HG02763 (cell line): ENCODE results near the gene FAM153A.
"Not testable (repeated sequence)": the region's sequence is repeated elsewhere in the genome, so short reads cannot be mapped to it uniquely, and the experiment has no call there.

Source experiments
- ATAC-seq: cut with Tn5 transposase; IDR thresholded peaks from one replicate; pipeline ENCODE4 v1.9.1; 2021; ENCODE audit warnings: mild to moderate bottlenecking, moderate library complexity; ENCODE audit not compliant: unreplicated experiment

The FAM153A gene

DNA sequence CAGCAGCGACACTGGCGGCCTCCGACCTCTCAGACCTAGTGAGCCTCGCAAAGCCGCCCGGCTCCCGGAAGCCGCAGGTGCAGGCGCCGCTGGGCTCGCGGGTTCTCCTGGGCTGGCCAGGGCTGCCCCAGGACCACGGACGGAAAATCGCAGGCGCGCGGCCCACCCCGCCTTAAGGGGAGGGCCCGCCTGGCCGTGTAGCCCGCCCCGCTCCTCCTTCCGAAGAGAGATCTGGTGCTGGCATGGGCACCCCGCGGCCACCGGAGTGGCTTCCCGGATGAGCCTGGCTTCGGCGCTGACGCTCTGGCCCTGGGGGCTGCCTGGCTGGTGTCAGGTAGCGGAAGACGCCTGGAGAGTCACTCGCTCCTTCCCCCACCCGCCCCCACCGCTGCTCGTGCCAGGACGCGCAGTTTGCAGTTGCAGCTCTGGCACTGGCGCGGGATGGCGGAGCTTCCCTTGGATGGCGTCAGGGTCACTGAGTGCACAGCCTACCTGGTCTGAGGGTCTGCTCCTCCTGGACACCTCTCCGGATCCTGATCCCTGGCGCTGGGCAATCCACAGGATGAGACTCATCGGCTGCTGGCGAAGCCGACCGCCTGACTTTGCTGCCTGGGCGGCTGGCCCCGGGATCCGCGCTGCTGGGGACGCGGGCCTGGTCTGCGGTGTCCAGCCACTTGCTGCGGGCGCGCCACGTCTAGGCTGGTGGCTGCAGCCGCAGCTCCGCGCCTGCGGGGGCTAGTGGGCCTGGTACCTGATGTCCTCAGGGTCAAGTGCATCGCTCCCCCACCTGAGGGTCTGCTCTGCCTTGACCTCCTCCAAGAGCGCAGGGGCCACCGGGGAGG is at the start of gene FAM153A:
FAM153A (minus strand) TSS at position 108 of the 842 bp plus-strand sequence.
- ATAC-seq = not testable (repeated sequence)

DNA sequence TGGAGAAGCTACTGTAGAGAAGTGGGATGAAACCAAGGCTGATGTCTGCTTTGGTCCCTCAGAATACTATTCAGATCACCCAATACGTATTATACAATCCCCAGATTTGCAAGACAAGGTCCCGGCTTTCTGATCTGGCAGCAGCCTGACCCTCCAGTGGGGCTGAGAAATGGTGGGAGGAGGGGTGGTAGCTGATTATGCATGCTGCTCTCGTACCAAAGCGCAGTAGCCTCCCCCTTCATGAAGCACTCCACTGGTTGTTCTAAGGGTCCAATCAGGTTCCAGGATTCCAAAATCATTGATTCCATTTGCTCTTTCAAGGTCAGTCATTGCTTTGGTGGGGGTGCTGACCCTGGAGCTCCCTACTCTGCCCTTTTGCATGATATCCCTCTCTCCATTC is 49.6 kb upstream of the FAM153A start:
- ATAC-seq = not testable (repeated sequence)

DNA sequence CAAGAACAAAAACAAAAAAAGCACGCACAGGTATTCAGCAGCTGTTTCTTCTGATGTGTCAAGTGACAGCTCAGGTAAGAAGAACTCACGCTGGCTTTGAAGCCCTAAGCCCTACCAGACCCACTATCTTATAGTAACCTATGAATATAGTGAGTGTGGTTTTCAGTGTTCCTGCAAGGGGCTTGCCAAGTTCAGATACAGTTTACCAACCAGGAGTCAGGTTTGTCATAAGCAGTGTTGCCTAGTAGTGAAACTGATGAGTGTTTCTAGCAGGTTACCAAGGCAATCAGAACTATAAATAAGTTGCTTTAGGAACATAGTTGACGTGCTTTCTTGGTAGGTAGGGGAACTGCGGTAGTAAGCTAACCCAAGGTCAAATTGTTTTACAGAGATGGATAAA is 43.4 kb upstream of the FAM153A start:
- not testable (repeated sequence) for ATAC-seq

DNA sequence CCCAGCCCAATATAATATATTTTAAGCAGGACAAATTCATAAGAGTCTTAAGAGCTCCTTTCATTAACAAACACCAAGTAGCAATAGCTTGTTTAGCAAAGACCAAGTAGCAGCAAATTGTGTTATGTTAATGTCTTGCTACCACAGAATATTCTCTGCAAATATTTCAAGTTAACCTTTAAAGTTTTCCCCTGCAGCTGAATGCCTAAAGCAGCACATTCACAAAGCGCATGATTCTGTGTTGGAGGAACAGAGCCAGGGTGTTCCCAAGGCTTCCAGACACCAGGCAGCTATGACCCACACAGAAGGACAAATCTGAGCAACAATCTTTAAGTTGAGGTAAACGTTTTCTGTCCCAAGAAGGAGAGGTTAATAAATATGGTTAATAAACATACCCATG is 42.1 kb upstream of the FAM153A start:
- ATAC-seq = not testable (repeated sequence)

DNA sequence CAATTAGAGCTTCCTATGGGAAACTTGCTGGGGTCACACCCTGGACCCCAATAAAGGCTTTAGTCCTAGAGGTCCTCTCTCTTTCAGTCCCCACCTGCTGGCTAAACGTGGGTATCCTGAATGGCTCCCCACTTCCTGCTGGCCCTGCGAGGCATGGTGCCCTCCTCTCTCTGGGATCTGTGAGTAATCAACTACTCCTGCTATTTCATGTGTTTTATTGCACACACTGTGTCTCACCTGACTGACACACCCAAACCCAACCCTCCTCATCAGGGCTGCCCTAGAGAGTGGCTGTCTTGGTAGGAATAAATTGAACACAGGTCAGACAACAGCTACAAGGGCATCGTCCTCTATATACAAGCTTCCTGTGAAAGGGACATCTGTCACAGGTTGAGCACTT is 39.8 kb upstream of the FAM153A start:
- ATAC-seq = not testable (repeated sequence)

DNA sequence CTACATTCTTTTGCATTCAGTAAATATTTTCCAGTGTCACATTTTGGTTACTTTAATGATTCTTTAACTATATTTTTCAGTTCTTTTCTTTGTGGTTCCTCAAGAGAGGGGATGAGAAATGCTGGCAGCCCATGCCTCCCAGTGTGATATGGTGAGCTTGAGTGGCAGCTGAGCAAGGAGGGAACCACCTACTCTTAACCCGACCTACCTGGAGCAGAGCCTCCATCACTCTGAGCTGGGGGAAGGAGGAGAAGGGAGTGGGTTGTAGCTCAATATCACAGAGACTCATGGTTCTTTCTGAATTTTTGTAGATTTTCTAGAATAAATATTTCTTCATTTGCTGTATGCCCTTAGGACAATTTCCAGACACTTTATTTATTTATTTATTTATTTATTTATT is 37.0 kb upstream of the FAM153A start:
- ATAC-seq = not testable (repeated sequence)

DNA sequence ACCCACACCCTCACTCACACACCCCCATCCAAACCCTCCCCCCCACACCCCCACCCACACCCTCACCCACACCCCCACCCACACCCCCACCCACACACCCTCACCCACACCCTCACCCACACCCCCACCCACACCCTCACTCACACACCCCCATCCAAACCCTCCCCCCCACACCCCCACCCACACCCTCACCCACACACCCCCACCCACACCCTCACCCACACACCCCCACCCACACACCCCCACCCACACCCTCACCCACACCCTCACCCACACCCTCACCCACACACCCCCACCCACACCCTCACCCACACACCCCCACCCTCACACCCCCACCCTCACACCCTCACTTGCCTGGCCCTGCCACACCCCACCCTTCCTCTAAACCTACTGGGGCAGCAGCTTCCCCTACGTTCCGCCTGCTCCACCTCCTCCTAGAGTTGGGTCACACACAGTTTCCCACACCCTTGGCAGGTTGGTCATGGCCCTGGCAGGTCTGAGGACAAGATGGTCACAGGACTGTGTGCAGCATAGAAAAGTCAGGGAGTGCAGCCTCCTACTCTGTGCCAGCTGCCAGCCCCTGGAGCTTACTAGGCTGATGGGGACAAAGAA is 30.2 kb upstream of the FAM153A start:
- ATAC-seq = not testable (repeated sequence)

DNA sequence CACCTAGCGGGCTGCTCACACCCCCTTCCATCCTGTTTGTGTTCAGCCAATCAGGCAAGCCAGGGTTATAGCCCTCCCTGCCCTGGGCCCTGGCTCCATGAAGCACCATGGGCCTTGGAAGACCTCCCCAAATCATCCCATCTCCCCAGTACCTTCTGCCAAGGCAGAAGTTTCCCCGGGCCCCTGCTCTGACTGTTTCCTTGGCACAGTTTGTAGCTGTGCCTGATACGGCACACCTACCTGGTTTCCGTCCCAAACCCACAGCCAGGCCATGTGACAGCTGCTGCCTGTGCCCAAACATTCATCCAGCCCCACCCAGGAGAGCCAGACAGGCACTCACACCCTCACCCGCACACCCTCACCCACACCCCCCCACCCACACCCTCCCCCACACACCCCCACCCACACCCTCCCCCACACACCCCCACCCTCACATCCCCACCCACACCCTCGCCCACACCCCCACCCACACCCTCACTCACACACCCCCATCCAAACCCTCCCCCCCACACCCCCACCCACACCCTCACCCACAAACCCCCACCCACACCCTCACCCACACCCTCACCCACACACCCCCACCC is 29.6 kb upstream of the FAM153A start:
- ATAC-seq = not testable (repeated sequence)

DNA sequence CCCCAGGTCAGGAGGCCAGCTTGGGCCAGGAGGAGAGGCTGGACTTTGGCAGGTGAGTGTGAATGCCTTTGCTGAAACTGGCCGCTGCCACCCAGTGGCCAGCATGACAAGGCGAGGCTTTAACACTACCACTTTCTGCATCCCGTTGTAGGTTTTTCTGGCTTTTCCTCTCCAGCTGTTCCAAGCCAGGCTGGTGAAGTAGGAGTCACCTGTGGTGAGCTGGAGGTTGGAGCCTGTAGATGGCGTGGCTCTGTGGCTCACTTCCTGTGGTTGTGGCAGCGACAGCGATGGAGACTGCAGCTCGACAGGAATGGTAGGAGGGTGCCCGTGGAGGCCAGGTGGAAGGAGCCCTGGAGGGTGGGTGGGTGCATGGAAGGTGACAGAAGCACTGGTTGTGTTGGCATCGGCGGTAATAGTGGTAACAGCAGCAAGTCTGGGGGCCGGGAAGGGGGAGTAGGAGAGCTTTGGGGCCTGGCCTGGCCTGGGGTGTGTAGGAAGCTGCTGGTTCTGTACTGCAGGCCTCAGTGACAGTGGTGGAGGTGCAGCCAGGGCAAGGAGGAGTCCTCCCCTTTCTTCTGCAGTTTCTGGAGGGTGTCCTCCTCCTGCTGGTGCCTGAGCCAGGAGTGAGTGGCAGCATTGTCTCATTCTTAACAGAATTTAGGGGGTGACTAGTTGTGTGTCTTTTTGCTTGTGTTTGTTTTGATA is 26.7 kb upstream of the FAM153A start:
- not testable (repeated sequence) for ATAC-seq

DNA sequence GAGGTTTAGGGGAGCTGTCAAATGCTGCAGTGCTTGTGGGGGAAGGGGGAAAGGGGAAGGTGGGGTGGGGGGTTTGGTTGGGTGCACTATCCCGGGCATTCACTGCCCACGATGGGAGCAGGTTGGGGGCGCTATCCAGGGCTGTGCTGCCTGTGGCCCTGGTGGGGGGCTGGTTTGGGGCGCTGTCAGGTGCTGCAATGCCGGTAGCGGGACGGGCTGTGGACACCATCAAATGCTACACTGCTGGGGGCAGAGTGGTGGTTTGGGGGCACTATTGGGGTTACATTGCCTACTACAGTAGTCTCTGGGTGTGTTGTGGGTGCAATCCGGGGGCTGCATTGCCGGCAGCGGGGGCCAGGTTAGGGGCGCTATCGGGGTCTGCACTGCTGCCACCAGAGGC is 25.7 kb upstream of the FAM153A start:
- ATAC-seq = not testable (repeated sequence)

DNA sequence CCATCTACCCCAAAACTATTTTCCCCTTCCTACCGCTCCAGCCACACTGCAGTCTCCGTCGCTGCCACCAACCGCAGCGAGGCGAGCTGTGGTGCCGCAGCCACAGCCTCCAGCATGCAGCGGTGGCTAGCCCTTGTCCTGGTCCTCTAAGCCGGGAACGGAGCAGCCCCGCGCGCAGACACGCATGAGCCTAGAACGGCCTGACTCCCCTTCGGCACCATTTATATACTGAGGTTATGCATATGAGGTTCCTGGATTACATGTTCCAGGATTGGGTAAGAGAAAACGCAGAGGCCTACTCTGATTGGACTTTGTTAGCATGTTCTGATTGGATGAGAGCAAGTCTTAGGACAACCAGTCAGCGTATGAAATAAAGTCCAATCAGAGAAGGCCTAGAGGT is 24.6 kb upstream of the FAM153A start:
- not testable (repeated sequence) for ATAC-seq

DNA sequence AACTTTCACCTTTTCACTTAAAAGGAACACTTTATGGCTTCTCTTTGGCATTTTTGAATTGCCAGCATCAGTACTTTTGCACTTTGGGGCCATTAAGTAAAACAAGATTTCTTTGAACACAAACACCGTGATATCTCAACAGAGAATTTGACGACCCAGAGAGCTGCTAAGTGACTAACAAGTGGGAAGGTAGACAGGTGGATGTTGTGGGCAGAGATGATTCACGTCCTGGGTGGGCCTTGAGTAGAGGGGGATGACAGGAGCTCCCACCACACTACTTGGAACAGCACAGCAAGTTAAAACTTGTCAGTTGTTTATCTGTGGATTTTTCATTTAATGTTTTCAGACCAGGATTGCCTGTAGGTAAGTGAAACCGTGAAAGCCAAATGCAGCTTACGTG is 18.7 kb upstream of the FAM153A start:
- ATAC-seq = not testable (repeated sequence)

DNA sequence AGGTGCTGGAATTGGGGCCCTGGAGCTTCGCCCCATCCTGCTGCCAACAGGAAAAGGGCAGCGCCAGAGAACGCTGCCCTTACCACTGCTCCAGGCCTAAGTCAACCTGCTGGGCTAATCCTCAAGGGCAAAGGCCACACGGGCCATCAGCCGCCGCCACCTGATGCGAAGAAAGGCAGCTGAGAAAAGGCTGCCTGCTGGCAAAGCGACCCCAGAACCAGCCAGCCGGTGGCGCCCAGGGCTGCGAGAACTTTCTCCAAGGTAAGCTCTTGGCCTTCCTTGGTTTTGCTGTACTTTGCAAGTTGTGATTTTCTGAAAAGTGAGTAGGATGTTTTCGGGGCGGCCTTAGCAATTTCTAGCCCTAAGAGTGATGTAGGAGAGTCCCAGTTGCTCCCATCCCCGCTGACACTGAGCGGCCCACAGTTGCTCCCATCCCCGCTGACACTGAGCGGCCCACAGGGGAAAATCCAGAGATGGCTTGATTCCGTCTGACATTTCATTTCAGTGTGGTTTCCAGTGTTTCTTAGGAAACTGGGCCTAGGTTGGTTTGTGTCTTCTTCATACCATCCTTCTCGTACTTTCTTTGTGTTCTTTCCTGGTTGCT is 15.6 kb upstream of the FAM153A start:
- ATAC-seq = not testable (repeated sequence)

DNA sequence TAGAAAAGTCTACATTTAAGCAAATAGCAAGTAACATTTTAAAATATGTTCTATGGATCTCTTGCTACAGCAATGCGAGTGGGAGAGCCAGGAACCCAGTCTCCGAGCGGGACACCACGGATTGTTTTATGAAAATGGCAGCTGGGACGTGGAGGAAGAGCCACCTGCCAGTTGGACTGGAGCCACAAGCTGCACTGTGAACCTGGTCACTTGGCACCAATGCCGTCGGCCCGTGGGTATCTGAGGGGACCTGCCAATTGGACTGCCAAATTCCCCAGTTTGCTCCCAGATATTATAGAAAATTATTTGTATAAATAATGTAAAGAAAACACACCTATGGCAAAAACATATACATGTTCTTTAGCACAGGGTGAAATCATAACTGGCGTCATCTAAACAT is 10.6 kb upstream of the FAM153A start:
- ATAC-seq = not testable (repeated sequence)

DNA sequence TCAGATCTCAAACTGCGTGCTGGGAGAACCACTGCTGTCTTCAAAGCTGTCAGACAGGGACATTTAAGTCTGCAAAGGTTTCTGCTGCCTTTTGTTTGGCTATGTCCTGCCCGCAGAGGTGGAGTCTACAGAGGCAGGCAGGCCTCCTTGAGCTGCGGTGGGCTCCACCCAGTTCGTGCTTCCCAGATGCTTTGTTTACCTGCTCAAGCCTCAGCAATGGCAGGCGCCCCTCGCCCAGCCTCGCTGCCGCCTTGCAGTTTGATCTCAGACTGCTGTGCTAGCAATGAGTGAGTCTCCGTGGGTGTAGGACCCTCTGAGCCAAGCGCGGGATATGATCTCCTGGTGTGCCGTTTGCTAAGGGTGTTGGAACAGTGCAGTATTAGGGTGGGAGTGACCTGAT is 8.9 kb upstream of the FAM153A start:
- not testable (repeated sequence) for ATAC-seq

DNA sequence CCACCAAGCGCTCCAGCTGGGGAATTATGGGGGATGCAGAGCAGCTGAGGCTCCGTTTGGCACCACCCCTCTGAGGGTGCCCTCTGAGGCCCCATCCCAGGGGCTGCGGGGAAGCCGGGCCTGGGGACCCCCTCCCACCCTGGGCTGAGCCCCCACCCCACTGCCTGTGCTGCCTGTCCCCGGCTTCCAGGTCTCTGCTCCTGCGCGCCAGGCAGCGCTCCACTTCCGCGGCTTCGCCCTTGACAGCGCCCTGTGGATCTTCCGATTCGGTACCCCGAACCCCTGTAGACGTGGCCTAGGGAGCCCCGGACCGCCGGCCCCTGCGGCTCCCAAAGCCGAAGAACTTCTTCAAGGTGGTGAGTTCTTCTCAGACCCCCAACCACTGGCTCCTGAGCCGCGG is 530 bp downstream of the FAM153A start:
- ATAC-seq = not testable (repeated sequence)

DNA sequence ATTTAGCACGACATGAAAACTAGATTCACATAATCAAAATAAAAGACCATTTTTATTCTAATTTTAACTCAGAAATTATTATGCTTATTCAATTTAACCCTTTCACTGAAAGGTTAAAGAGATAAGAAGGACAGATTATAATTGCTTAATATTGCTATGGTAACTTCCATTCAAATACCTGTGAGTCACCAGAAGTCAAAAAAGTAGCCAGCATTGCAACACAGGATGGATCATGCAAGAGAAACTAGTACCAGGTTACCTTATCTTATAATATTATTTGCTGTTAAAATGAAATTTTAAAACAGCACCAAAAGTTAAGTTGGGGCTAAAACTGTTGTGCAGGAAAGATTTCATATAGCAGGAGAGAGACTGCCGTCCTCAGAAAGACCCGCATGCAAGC is 11.5 kb downstream of the FAM153A start:
- not testable (repeated sequence) for ATAC-seq

DNA sequence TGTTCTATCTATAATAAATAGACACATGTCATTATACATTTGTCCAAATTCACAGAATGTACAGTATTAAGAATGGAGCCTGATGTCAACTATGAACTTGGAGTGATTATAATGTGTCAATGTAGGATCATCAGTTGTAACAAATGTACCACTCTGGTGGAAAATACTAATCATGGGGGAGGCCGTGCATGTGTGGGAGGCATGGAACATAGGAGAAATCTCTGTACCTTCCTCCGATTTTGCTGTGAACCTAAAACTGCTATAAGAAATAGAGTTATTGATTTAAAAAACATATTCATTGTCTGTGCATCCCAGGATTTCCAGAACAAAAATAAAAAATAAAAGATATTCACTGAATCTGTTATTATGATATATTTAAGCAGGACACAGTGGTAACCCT is 12.1 kb downstream of the FAM153A start:
- not testable (repeated sequence) for ATAC-seq

DNA sequence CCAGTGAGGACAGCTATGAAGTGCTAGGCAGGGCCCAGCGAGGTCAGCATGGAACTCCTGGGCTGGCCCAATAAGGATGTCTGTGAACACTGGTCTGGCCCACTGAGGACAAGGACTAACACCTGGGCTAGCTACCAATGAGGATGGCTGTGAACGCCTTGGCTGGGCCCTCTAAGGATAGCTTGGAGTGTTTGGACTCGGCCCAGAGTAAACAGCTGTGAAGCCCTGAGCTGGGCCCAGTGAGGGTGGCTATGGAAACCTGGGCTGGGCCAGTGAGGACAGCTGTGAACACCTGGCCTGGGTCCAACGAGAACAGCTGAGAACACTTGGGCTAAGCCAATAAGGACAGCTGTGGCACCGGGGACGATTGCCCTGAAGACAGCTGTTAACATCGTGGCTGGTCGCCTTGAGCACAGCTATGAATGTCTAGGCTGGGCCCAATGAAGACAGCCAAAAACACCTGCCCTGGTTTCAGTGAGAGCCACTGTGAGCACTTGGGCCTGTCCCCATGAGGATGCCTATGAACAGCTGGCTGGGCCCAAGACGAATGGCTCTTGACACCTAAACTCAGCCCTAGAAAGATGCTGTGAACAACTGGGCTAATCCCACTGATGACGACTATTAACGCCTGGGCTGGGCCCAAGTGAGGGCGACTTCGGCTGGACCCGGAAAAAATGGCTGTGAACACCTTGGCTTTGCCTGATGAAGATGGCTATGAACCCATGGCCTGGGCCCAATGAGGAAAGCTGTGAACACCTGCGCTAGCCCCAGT is 18.8 kb downstream of the FAM153A start:
- ATAC-seq = not testable (repeated sequence)

DNA sequence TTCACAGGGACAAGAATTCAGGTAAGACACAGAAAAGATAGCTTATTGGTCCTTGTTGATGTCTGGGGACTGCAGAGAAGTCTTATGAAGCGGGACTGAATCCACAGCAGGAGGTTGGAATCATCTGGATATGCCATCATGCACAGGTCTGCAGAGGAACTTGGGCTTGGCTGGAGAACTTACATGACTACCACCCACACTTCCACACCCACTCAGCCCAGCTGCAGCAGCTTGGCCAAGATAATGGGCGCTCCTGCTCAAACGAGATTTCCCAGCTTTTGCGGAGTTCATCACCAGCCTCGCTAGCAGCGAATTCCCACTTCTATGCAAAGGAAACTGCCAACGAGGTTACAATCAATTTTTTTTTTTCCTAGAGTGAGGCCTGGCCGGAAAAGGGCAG is 21.7 kb downstream of the FAM153A start:
- not testable (repeated sequence) for ATAC-seq
